HG03521 (cell line): ENCODE data around the gene OSBP2.

Experiments
- ATAC-seq: cut with Tn5 transposase; IDR thresholded peaks from one replicate; pipeline ENCODE4 v1.9.1; 2021; ENCODE audit warnings: mild to moderate bottlenecking, moderate library complexity; ENCODE audit not compliant: unreplicated experiment

Gene OSBP2

DNA sequence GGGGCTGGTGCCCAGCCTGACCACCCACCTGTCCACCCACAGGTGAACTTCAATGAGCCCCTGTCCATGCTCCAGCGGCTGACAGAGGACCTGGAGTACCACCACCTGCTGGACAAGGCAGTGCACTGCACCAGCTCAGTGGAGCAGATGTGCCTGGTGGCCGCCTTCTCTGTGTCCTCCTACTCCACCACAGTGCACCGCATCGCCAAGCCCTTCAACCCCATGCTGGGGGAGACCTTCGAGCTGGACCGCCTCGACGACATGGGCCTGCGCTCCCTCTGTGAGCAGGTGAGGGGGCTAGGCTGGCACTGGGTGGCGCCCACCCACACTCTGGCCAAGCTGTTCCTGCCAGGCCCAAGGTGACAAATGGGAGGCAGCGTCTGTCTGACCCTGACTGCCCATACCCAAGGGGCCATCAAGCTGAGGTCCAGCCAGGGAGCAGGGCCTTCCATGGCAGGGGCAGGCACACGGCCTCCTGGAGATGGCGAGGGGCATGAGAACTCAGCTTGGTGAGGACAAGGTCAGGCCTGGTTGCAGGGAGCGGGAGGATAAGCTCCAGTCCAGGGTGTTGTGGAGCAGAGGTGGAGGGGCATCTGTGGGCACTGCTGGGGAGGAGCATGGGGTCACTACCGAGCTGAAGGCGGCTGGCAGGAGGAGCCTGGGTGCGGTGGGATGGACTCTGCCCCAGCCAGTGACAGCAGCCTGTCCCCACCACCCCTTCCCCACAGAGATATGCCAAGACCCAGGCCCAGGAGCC lies 196.2 kb downstream of the OSBP2 start:
- ATAC-seq: no peak

DNA sequence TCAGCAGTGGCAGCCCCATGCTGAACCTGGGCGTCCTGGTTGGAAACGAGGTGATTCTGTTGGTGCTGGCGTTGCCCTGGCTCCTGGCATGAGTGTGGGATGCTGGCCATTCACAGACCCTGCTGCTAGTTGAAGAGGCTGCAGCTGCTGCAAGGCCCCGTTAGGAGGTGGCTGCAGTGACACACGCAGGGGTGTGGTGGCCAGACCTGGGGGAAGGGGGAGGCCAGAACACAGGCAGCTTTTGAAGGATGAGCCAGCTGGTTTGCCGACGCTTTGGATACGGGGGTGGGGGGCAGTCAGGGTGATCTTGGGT lies 196.7 kb downstream of the OSBP2 start:
- ATAC-seq: no peak

- ATAC-seq: no peak
Observed at GRCh38 chr22:30891781-30892180, 197.1 kb downstream of the OSBP2 start.

DNA sequence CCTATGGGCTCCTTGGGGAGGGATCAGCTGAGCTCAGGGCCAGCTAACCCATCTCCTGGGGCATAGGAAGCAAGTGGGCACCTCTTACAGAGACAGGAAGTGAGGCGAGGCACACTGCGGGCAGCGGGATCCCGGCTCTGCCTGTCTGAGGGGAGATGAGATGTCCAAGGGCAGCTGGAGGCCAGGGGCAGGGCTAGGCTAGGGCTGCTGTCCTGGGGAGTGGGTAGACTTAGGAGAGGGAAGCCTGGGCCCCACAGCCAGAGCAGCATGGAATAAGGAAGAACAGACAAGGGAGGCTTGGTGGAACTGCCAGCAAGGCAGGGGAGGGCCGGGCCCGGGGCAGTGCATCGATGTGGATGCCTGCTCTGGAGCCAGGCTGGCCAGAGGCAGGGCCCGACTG lies 197.6 kb downstream of the OSBP2 start:
- no peak for ATAC-seq

GRCh38 chr22:30892731-30893221 lies 198.1 kb downstream of the OSBP2 start:
- no peak for ATAC-seq

- ATAC-seq: no peak
Observed at GRCh38 chr22:30893434-30894370, 199.0 kb downstream of the OSBP2 start.

DNA sequence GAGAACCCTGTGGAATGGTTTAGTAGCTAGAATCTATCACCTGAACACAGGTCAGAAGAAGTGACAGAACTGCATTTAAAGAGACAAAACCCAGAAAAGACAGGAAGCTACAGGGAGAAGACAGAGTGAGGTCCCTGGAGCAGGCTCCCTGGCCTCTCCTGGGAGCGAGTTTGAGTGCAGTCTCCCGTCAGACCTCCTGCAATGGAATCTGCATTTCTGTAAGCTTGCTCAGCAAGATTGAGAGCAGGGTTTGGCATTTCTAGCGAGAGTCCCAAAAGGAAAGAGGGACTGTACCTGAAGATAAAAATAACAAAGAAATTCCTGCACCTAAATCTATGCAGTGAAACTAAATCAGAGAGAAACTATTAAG lies 199.7 kb downstream of the OSBP2 start:
- no peak for ATAC-seq

- no peak for ATAC-seq
Observed at GRCh38 chr22:30902496-30903357, 208.1 kb downstream of the OSBP2 start.

DNA sequence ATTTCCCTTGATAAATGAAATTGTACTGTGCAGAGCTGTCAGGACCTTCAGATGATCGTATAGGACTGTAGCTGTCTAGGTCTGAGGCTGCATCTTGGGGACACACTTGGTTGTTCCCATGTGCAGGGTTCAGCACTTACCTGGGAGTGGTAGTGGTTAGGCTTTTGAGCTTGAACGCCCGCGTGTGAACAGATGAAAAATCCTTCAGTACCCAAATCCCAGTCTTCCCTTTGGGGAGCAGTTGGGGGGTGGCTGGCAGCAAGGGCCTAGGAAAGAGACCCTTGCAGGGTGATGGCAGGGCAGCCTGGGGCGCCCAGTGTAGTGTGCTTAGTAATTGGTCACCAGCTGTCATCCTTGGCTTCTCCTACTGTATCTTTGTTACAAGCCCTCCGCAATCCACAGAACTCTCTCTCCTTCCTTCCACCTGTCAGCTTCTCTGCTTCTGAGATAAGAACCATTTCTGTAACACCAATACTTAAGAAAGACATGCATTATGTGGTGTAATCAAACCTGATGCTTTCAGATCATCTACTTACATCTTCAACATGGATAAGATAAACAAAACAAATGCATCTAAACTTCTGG lies 209.3 kb downstream of the OSBP2 start:
- no peak for ATAC-seq

DNA sequence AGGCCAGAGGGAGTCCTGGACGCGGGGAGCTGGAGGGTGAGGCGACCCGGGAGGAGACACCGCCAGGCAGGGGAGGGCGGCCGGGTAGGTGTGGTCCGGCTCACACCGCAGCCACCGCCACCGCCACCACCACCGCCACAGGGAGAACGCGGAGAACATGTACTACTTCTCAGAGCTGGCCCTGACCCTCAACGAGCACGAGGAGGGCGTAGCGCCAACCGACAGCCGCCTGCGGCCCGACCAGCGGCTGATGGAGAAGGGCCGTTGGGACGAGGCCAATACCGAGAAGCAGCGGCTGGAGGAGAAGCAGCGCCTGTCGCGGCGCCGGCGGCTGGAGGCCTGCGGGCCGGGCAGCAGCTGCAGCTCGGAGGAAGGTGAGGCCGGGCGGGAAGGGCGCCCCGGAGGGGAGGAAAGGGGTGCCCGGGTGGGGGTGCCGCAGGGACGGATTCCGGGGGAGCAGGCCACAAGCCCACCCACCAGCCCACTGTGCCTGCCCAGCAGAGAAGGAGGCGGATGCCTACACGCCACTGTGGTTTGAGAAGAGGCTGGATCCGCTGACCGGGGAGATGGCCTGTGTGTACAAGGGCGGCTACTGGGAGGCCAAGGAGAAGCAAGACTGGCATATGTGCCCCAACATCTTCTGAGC lies 211.1 kb downstream of the OSBP2 start:
- ATAC-seq: no peak

- ATAC-seq: no peak
Observed at GRCh38 chr22:30906411-30906810, 211.7 kb downstream of the OSBP2 start.

GRCh38 chr22:30906946-30907345 lies 212.3 kb downstream of the OSBP2 start:
- no peak for ATAC-seq

DNA sequence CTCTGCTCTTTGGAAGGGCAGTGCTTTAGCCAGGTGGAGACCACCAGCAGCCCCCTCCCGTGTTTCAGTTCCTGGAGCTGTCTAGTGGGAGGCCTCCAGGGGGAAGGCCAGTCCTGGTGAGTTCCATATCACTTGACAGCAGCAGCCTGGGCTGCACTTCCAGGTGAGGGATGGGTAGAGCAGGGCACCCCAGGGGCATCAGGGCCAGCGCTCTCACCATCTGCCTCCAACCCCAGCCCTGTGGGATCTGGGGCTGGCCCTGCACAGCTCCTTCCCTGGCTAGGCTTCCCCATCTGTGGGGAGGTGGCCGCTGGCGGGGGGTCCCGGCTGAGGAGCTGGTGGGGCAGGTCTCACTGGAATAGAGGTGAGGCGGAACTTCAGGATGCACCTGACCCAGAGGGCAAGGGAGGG lies 213.4 kb downstream of the OSBP2 start:
- ATAC-seq: no peak

DNA sequence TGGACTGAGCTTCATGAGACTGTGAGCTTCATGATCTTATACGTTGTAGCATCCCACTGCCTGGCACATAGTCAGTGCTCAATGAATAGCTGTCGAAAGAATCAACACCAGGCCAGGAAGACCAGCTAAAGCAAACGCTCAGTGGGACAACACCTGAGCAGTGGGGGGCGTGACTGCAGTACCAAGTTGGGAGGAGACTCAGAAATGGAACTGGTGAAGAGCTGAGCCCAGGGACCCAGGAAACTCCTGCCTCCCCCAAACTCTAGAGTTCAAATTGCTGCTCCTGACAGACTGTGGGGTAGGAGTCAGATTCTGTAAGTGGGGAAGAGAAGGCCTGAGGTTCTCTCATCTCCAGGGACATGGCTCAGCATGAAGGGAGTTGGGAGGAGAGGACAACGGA lies 214.6 kb downstream of the OSBP2 start:
- no peak for ATAC-seq

- ATAC-seq: no peak
Observed at GRCh38 chr22:30910358-30910757, 215.7 kb downstream of the OSBP2 start.

DNA sequence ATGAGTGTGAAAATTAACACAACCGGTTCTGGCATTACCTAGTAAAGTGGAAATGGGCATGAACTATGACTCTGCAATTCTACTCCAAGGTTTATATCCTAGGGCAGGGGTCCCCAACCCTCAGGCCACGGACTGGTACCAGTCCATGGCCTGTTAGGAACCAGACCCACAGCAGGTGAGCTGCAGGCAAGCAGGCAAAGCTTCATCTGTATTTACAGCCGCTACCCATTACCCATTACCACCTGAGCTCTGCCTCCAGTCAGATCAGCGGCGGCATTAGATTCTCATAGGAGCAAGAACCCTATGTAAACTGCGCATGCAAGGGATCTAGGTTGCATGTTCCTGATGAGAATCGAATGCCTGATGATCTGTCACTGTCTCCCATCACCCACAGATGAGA lies 224.1 kb downstream of the OSBP2 start:
- ATAC-seq: no peak

- ATAC-seq: no peak
Observed at GRCh38 chr22:30919973-30920372, 225.3 kb downstream of the OSBP2 start.

DNA sequence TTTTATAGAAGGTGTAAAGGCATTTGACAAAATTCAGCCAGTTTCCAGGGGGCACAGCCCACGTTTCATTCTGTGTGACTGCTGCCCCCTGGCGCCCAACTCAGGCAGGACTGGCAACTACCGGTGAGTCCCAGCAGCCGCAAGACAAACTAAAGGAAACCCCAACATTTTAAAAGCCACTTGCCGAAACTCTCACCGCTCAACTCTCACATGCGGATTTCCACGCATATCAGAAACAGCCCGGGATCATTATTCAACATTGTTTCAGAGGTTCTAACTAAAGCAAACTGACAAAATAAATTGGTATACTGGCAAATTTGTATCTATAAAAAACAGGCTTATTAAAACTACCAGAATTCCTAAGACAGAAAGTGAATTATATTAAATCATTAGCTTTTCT lies 225.7 kb downstream of the OSBP2 start:
- ATAC-seq: no peak

DNA sequence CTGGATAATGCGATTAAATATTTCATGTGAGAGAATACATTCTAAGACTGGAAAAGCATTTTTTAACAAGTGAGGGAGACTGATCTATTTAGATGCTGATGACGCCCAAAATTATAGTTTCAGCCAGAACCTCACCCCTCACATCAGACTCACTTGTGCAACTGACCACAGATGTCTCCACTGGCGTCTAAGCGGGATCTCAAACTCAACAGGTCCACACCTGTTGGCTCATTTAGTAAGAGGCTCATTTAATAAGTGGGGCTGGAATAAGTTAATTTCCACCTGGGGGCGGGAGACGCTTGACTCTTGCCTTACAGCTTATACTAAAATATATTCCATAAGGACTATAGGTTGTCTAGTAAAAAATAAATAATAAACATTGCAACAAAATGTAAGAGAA lies 226.4 kb downstream of the OSBP2 start:
- ATAC-seq: no peak

DNA sequence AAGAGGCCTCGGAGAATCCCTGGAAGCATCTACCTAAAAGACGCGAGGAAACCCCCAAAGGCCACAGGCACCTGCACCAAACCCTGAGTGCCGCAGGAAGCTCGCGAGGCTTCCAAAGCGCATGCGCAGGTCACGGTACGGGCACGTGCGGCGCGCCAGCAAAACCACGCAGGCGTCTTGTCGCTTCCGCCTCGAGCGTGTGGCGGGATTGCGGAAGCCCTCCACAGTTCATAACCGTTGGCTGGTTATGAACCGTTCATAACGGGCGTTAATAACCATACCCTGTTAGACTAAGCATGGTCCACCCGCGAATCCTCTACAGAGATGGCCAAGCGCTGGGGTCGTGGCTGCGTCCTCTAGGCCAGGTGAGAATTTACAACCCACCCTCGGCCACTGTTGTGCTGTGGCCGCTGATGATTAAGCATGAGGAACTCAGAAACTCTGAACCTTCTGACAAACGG lies 227.5 kb downstream of the OSBP2 start:
- ATAC-seq: no peak
